LNCaP clone FGC (cell line): ENCODE results near the gene SMPD2.

Experiments
- DNase-seq: peaks from one replicate; pipeline ENCODE4 v3.0.0-alpha.2; 2011; ENCODE audit warnings: low read depth
- H3K4me3 ChIP-seq: 2 replicates; pipeline ENCODE4 v1.5.1; 2011; ENCODE audit warnings: mild to moderate bottlenecking, low read depth, low read length, control low read depth
- CTCF ChIP-seq: IDR thresholded peaks from 2 replicates; pipeline ENCODE4 v1.5.1; 2012; ENCODE audit warnings: mild to moderate bottlenecking; ENCODE audit not compliant: control insufficient read depth, insufficient read depth; ENCODE audit errors: extremely low read depth

Gene SMPD2

GRCh38 chr6:109449795-109450673 lies 9.5 kb downstream of the SMPD2 start:
- DNase-seq = no peak
- TF ChIP-seq CTCF = no peak
- no peak overlapping the region for H3K4me3 ChIP-seq

GRCh38 chr6:109450801-109451200 lies 10.3 kb downstream of the SMPD2 start:
- H3K4me3 ChIP-seq = no peak overlapping the region
- no peak for TF ChIP-seq CTCF
- no peak for DNase-seq

GRCh38 chr6:109451376-109451775 lies 10.9 kb downstream of the SMPD2 start:
- no peak overlapping the region for H3K4me3 ChIP-seq
- no peak for TF ChIP-seq CTCF
- no peak for DNase-seq

GRCh38 chr6:109452181-109452580 lies 11.7 kb downstream of the SMPD2 start:
- no peak overlapping the region for H3K4me3 ChIP-seq
- TF ChIP-seq CTCF = no peak
- DNase-seq = no peak

- no peak for DNase-seq
- no peak for TF ChIP-seq CTCF
- H3K4me3 ChIP-seq = no peak overlapping the region
Observed at GRCh38 chr6:109453156-109453555, 12.6 kb downstream of the SMPD2 start.

- no peak overlapping the region for H3K4me3 ChIP-seq
- no peak for DNase-seq
- TF ChIP-seq CTCF = no peak
Observed at GRCh38 chr6:109453594-109454495, 13.3 kb downstream of the SMPD2 start.
